GM18502 (cell line): ENCODE results near the gene PAQR3.
A peak's percentile ranks its signal among the peaks of the same experiment; 100 is the strongest.
"Not testable (repeated sequence)": the region's sequence is repeated elsewhere in the genome, so short reads cannot be mapped to it uniquely, and the experiment has no call there.

Experiments
- ATAC-seq: cut with Tn5 transposase; IDR thresholded peaks from one replicate; pipeline ENCODE4 v1.9.1; 2021; ENCODE audit warnings: mild to moderate bottlenecking; ENCODE audit not compliant: unreplicated experiment, poor library complexity

Gene PAQR3

DNA sequence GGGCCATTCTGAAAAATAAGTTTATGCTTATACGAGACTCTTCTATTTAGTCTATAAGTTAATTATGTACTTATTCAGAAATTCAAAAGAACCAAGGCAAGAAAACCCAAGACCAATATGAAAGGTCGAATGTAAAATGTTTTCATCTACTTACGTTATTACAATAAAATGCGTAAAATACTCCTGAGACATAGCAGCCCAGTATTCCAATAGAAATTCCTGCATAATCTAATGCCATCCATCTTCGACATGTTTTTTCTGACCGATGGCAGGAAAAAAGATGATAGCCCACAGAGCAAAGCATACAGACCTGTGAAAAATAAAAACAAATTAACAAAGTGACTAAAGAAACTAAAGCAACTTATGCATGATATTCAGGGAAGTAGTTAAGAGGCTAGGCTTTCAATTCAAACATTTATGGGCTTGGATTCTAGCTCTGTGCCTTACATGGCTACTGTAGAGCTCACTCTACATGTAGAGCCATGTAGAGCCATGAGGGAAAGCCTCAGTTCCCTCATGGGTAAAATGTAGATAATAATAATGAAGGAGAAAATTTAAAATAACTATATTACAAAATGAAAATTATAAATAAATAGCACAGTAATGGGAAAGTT, 9.1 kb downstream of the PAQR3 start:
- ATAC-seq, result no peak

DNA sequence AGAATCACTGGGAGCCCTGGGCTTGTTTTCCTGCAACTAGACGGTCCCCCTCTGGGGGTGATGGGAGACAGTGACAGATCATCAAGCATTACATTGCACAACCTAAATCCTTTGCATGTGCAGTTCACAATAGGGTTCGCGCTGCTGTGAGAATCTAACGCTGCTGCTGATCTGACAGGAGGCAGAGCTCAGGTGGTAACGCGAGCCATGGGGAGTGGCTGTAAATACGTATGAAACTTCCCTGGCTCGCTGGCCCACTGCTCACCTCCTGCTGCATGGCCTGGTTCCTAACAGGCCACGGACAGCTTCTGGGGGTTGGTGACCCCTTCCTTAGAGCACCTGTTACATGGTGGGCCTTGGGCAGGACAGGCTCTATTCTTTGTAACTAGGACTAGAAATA, 10.4 kb downstream of the PAQR3 start:
- no peak for ATAC-seq

- no peak for ATAC-seq
Measured at GRCh38 chr4:78926826-78927225, 12.4 kb downstream of the PAQR3 start.

- ATAC-seq, result peak; percentile 53
Measured at GRCh38 chr4:78923464-78924312, 15.6 kb downstream of the PAQR3 start.

DNA sequence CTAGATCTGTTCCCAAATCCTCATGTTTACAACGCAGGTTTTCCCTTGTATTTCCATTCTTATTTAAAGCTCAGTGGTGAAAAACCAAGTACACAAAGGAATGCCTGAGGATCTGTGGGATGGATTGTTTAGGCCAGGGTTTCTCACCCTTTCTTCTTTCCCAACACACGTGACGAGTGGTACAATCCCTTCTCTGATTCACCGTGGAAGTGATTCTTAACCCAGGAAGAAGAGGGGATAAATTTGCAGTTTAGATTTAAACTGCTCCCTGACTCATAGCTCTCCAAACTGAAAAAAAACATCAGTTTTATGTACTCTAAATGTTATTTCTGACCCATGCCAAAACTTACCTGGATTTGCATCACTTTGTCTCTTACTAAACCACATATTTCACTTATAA, 17.0 kb downstream of the PAQR3 start:
- no peak for ATAC-seq

DNA sequence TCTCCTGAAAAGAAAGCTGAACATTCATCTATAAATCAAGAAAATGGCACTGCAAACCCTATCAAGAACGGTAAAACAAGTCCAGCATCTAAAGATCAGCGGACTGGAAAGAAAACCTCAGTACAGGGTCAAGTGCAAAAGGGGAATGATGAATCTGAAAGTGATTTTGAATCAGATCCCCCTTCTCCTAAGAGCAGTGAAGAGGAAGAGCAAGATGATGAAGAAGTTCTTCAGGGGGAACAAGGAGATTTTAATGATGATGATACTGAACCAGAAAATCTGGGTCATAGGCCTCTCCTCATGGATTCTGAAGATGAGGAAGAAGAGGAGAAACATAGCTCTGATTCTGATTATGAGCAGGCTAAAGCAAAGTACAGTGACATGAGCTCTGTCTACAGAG, 28.6 kb downstream of the PAQR3 start:
- ATAC-seq, result no peak

DNA sequence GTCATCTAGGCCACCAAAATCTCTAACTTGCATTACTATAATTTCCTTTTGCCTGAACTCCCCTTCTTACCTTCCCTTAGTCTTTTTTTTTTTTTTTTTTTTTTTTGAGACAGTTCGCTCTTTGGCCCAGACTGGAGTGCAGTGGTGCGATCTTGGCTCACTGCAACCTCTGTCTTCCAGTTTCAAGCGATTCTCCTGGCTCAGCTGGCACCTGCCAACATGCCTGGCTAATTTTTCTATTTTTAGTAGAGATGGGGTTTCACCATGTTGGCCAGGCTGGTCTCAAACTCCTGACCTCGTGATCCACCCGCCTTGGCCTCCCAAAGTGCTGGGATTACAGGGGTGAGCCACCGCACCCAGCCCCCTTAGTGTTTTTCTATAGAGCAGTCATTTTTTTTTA, 30.3 kb downstream of the PAQR3 start:
- not testable (repeated sequence) for ATAC-seq

DNA sequence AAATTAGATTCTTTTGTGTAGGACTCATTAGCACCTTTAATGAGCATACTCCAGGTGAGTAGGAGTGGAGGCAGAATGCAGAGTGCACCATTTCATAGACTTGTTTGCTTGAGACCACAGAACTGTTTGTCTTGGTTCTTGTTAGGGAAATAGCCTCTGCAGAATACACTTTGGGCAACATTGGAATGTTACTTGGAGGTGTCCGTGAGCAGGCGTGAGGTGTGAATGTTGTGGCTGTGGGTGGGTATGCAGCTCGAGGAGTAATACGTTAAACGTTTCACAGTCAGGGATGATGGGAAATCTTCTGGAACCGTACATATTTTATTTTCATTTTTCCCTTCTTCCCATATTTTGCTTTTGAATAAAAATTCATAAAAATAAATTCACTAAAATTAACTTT, 31.6 kb downstream of the PAQR3 start:
- no peak for ATAC-seq

- ATAC-seq, result no peak
Measured at GRCh38 chr4:78904143-78904542, 35.1 kb downstream of the PAQR3 start.

DNA sequence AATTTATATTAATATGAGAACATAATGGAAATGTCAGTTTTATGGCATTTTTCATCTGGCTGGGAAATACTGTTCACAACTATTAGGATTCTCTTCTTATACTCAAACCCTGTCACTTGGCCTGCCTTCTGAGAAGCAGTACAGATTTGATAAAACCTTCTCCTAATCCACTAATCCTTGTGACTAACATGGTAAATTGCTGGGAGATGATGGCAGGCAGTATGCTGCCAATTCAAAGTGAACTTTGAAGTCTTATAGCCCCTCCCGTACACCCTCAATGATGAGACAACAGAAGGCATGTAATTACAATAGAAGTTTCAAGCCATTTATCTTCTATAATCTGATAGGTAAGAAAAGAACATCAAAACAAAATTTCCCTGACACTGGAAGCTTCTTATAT, 36.9 kb downstream of the PAQR3 start:
- no peak for ATAC-seq

GRCh38 chr4:78901882-78902281, 37.4 kb downstream of the PAQR3 start:
- no peak for ATAC-seq

GRCh38 chr4:78899302-78899701, 39.9 kb downstream of the PAQR3 start:
- ATAC-seq, result no peak

DNA sequence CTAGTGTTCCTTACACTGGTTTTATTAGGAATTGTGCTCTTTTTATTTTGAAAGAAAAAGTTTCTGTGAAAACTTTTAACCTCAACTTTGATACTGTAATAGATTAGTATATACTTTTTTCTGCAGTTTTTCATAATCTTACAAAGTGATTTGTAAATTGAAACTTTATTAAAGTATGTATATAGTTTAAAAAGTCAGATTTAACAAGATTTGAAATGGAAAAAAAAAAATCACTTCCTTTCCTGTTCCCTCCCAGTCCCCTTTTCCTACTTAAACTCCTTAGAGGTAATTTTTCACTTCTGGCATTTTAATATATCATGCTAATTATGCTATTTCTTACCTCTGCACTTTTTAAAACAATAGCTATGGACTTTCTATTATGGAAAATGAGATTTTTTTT, 49.3 kb downstream of the PAQR3 start:
- no peak for ATAC-seq

- ATAC-seq, result no peak
Measured at GRCh38 chr4:78885598-78885997, 53.6 kb downstream of the PAQR3 start.

GRCh38 chr4:78880874-78881492, 58.3 kb downstream of the PAQR3 start:
- no peak for ATAC-seq

GRCh38 chr4:78878031-78878430, 61.2 kb downstream of the PAQR3 start:
- ATAC-seq, result no peak

DNA sequence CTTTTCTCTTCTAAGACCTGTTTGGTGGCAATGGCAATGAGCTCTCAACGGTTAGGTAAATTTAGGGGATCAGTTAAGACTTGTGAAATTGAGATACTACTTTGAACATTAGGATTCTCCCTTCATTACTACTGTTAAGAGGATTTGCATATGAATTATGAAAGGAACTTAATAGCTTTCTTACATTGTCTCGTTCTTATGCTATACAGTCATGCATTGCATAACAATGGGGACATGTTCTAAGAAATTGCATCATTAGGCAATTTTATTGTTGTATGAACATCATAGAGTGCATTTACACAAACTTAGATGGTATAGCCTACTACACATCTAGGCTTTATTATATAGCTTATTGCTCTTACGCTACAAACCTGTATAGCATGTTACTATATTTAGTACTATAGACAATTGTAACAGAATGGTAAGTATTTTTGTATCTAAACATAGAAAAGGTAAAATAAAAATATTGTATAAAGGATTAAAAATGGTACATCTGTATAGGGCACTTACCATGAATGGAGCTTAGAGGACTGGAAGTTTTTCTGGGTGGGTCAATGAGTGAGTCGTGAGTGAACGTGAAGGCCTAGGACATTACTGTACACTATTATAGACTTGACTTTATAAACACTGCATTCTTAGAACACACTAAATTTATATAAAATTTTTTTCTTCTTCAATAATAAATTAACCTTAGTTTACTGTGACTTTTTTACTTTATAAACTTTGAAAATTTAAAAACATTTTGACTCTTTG, 62.5 kb downstream of the PAQR3 start:
- ATAC-seq, result no peak

DNA sequence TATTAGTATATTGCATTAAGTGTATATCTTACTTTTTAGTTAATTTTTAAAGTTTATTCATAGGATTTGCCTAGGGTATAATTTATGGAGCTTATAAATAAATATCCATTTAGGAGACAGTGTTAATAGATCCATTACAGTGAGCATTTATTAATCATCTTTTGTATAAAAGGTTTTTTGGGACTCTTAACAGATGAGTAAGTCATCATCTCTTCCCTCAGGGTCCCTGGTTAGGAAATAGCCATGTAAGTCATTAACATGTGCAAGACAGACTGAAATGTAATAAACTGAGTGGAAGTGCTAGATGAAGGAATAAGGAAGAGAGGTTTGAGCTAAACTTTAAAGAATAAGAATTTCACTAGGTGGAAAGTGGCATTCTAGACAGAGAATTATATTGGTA, 69.2 kb downstream of the PAQR3 start:
- ATAC-seq, result no peak

DNA sequence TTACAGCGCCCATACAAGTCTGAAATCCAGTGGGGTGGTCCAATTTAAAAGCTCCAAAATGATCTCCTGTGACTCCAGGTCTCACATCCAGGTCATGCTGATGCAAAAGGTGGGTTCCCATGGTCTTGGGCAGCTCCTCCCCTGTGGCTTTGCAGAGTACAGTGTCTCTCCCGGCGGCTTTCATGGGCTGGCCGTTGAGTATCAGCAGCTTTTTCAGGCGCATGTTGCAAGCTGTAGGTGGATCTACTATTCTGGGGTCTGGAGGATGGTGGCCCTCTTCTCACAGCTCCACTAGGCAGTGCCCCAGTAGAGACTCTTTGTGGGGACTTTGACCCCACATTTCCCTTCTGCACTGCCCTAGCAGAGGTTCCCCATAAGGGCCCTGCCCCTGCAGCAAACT, 70.5 kb downstream of the PAQR3 start:
- not testable (repeated sequence) for ATAC-seq

- no peak for ATAC-seq
Measured at GRCh38 chr4:78865451-78865850, 73.8 kb downstream of the PAQR3 start.
